GM23338 (cell line): ENCODE data around the gene ERLEC1.

Source experiments
- CREB1 ChIP-seq: fragments of 250-450 bp; sonication (Bioruptor Pico); IDR thresholded peaks from 2 replicates; pipeline ENCODE4 v1.5.0; 2020; ENCODE audit warnings: low read depth, mild to moderate bottlenecking, moderate library complexity
- CTCF ChIP-seq, 2 experiments: fragments of 200-600 bp in 1 of 2; sonication (generic) in 1 of 2; conservative IDR thresholded peaks; 2 replicates each; pipeline versions ENCODE4 v1.5.1 to v1.6.1; 2016 to 2017; ENCODE audit warnings: antibody characterized with exemption in 2 of 2, low read depth in 2 of 2, mild to moderate bottlenecking in 2 of 2, moderate library complexity in 1 of 2
- EZH2 ChIP-seq: fragments of 200-600 bp; sonication (generic); IDR thresholded peaks from one replicate; pipeline ENCODE4 v1.8.0; 2017; ENCODE audit warnings: antibody characterized with exemption, mild to moderate bottlenecking, low read depth; ENCODE audit not compliant: unreplicated experiment
- JUNB ChIP-seq: IDR thresholded peaks from one replicate; pipeline ENCODE4 v1.6.1; 2016; ENCODE audit warnings: antibody characterized with exemption; ENCODE audit not compliant: unreplicated experiment
- NANOG ChIP-seq: IDR thresholded peaks from 2 replicates; pipeline ENCODE4 v1.6.1; 2016; ENCODE audit warnings: antibody characterized with exemption, borderline replicate concordance
- POLR2AphosphoS5 ChIP-seq: IDR thresholded peaks from 2 replicates; pipeline ENCODE4 v1.6.1; 2016; ENCODE audit warnings: antibody characterized with exemption, low read depth
- ZNF114 ChIP-seq: fragments of 250-450 bp; sonication (Bioruptor Pico); IDR thresholded peaks from 2 replicates; pipeline ENCODE4 v1.5.0; 2020; ENCODE audit warnings: mild to moderate bottlenecking, moderate library complexity
- ZNF331 ChIP-seq: fragments of 250-450 bp; sonication (Bioruptor Pico); IDR thresholded peaks from 2 replicates; pipeline ENCODE4 v1.5.0; 2020; ENCODE audit warnings: low read depth, mild to moderate bottlenecking, moderate library complexity

DNA sequence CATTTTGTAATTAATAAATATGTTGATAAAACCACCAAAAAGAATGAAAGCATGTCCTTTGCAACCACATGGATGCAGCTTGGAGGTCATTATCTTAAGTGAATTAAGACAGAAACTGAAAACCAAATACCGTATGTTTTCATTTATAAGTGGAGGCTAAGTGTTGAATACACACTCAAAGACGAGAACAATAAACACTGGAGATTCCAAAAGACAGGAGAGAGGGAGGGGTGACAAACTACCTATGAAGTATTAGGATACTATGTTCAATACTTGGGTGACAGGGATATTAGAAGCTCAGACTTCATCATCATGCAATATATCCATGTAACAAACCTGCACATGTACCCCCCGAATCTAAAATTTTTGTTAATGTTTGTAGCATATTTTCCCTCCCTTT lies 7.0 kb downstream of the ERLEC1 start:
- no peak for TF ChIP-seq CTCF (conservative IDR thresholded peaks at IDR 0.05; ENCODE audit: low read depth in 2 of 2)
- no peak for TF ChIP-seq ZNF331 (CRISPR knock-in tag)
- TF ChIP-seq EZH2 = no peak
- TF ChIP-seq ZNF114 = no peak
- no peak for TF ChIP-seq JUNB
- TF ChIP-seq NANOG = no peak
- no peak for TF ChIP-seq CREB1 (CRISPR knock-in tag)
- no peak for TF ChIP-seq POLR2AphosphoS5
